Measurements from ENCODE around the gene FHOD1.

FHOD1 gene

DNA sequence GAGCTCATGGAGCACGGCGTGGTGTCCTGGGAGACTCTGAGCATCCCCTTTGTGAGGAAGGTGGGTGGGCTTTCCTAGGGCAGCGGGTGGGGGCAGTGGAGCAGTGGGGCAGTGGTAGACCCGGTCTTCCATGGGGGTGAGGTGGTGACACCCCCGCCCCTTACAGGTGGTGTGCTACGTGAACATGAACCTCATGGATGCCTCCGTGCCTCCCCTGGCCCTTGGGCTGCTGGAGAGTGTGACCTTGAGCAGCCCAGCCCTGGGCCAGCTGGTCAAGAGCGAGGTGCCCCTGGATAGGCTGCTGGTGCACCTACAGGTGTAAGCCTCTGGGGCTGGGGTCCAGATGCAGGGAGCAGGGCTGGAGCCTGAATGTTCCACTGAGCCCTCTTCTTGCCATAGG, 46.8 kb downstream of the FHOD1 start:
- peak overlapping the region; percentile 87 for H3K4me3 ChIP-seq (ENCODE audit: low read length)
- no peak for DNase-seq (ENCODE audit: low read depth)
- TF ChIP-seq, protein P1, sequence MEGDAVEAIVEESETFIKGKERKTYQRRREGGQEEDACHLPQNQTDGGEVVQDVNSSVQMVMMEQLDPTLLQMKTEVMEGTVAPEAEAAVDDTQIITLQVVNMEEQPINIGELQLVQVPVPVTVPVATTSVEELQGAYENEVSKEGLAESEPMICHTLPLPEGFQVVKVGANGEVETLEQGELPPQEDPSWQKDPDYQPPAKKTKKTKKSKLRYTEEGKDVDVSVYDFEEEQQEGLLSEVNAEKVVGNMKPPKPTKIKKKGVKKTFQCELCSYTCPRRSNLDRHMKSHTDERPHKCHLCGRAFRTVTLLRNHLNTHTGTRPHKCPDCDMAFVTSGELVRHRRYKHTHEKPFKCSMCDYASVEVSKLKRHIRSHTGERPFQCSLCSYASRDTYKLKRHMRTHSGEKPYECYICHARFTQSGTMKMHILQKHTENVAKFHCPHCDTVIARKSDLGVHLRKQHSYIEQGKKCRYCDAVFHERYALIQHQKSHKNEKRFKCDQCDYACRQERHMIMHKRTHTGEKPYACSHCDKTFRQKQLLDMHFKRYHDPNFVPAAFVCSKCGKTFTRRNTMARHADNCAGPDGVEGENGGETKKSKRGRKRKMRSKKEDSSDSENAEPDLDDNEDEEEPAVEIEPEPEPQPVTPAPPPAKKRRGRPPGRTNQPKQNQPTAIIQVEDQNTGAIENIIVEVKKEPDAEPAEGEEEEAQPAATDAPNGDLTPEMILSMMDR (IDR thresholded peaks at IDR 0.05; ENCODE audit: insufficient read depth, low read depth, low read length, missing control alignments): no peak

DNA sequence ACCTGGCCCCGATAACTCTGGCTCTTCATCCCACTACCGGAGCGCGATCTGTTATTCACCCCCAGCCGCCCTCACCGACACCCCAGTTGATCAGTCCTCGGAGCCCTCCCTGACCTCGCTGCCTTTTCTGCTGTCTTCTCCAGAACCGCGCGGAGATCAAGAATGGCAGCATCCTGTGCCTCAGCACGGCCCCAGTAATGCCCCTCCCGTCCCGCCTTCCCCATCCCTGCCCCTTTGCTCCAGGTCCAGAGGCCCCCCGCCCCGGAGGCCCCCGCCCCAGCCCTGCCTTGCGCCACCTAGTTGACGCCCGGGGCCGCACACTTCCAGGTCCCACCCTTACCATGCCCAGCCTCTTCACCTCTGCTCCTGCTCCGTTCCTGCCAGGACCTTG, 47.5 kb downstream of the FHOD1 start:
- no peak for DNase-seq (ENCODE audit: low read depth)
- H3K4me3 ChIP-seq (ENCODE audit: low read length): peak overlapping the region; percentile 87
- TF ChIP-seq, protein P1 (IDR thresholded peaks at IDR 0.05; ENCODE audit: insufficient read depth, low read depth, low read length, missing control alignments): peak; percentile 26

DNA sequence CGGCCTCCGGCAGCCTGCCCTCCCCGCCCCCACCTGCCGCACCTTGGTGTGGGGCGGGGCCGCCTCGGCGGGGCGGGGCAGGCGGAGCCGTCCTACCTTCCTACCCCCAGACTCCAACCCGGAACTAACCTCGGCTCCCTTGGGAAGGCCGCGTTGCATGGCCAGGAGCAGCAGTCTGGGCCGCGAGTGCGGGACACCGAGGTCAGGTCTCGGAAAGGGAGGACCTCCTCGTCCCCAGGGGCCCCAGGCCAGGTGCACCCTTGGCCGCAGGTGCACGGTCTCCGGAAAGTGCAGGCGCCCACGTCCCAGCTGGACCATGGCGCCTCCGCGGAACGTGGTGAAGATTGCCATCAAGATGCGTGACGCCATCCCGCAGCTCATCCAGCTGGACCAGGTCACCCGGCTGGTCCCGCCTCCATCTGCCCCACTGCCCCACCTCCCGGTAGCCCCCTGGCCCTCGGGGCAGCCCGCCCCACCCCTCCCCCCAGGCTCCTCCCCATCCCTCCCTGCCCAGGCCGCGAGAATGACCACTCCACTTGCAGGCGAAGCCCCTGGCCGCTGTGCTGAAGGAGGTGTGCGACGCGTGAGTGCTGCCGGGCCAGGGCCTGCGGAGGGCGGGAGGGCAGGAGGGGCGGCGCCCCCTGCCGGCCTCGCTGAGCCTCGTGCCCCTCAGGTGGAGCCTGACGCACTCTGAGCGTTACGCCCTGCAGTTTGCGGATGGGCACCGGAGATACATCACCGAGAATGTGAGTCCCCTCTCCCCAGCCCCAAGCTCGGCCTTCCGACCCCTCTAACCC, 48.1 kb downstream of the FHOD1 start, which contains the start of gene ELMO3:
ELMO3 (plus strand) TSS at position 121 of the 797 bp plus-strand sequence; CDS start at position 317, 196 bp downstream.
- peak; percentile 79 for DNase-seq (ENCODE audit: low read depth)
- peak within 1 kb of the TSS; percentile 87 for H3K4me3 ChIP-seq (ENCODE audit: low read length)
- TF ChIP-seq, protein P1 (IDR thresholded peaks at IDR 0.05; ENCODE audit: insufficient read depth, low read depth, low read length, missing control alignments): peak; percentile 51

DNA sequence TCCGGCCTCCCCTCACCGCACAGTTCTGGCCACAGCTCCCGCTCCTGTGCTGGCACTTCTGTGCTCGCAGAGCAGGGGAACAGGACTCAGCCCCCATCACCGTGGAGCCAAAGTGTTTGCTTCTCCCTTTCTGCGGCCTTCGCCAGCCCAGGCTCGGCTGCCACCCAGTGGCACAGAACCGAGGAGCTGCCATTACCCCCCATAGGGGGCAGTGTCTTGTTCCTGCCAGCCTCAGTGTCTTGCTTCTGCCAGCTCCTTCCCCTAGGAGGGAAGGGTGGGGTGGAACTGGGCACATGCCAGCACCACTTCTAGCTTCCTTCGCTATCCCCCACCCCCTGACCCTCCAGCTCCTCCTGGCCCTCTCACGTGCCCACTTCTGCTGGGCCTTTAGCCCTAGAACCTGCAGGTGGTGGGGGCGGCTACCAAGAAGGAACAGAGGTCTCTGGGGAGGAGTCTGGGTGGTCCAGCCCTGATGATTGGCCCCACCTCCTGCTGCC, 49.0 kb downstream of the FHOD1 start:
- DNase-seq (ENCODE audit: low read depth): peak; percentile 82
- peak overlapping the region; percentile 87 for H3K4me3 ChIP-seq (ENCODE audit: low read length)

DNA sequence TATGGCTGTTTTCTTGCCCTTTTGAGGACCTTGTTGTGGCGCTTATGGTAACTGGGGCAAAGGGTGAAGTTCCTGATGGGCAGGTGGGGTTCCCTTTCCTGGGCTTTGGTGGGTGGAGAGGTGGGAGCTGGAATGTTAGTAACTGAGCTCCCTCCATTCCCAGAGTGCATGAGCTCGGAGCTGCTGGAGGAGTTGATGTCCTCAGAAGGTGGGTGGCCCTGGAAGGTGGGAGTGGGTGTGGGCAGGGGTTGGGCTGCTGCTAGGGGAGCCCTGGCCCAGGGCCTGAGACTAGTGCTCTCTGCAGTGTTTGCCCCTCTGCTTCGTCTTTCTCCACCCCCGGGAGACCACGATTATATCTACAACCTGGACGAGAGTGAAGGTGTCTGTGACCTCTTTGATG, 49.6 kb downstream of the FHOD1 start:
- no peak overlapping the region for H3K4me3 ChIP-seq (ENCODE audit: low read length)
- no peak for DNase-seq (ENCODE audit: low read depth)
- TF ChIP-seq, protein P1 (IDR thresholded peaks at IDR 0.05; ENCODE audit: insufficient read depth, low read depth, low read length, missing control alignments): no peak

More for the DNA sequence above, 49.0 kb downstream of the FHOD1 start:
- TF ChIP-seq, protein P1 (IDR thresholded peaks at IDR 0.05; ENCODE audit: insufficient read depth, low read depth, low read length, missing control alignments): peak; percentile 99

DNA sequence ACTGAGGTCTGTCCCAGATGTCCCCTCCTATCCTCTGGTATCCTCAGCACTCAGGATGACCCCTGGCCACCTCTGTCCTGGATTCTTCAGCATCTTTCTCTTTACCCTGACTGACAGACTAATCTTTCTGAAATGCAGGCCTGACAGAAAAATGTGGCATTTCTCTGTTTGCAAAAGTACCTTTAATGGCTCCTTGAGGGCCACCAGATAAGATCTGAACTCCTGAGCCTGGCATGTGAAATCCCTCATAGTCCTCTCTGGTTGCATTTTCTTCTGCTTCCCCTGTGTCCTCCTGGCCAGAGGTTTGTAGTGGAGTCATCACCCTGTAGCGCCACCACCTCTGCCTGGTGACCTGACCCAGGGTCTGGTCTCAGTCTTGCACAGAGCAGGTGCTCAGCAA, 50.4 kb downstream of the FHOD1 start:
- H3K4me3 ChIP-seq (ENCODE audit: low read length): no peak overlapping the region
- no peak for DNase-seq (ENCODE audit: low read depth)
- TF ChIP-seq, protein P1 (IDR thresholded peaks at IDR 0.05; ENCODE audit: insufficient read depth, low read depth, low read length, missing control alignments): no peak

Measured in epithelial cell of esophagus (primary cell).